Measurements from ENCODE around the gene AP3S1. TPM values are rescaled to one million over a fixed set of nuclear protein-coding genes. Genes with fewer than 3 reads are reported as not detected.

AP3S1 gene
- total RNA-seq, 2 experiments from 2014 or later, result 102 to 107 TPM

DNA sequence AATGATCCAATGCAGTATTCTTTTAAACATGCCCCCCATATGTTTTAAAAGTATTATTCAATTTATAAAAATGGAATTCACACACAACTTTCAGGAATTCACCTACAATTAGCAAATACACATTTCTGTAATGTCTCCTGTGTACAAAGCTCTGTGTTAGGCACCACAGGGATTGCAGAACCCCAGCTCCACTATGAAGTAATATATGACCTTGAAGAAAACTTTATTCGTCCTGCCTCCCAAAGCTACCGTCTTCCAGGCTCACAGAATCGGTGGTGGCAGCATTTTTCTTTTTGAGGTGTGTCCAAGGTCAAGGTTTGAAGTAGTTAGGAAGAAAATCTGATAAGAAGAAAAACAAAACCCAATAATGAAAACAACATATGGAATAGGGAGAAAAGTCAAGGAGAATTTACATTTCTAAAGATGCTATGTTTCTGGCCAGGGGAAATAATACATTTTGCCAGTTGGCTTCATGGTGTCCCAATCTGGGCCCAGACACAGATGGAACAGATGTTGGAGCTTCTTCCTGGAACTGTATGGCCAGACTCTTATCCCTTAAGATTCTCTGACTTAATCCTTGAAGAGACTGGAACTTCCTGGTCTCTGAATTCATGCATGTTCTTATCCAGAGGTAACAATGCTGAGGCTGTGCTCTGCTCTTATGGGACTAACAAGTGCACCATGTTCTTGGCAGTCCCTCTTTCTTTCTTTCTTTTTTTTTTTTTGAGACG lies 98.5 kb downstream of the AP3S1 start:
- Mint-ChIP-seq H3K36me3 (ENCODE audit: low read depth) (no peaks in the 10 kb centered on the region), H3K27me3 (peaks cover 6% of the 10 kb centered on the region), H3K27ac (no peak overlapping the region), H3K4me1 (ENCODE audit: low read depth) (no peaks in the 10 kb centered on the region), H3K4me3 (no peak overlapping the region), H3K9me3 (peaks cover 2% of the 10 kb centered on the region)
- TF ChIP-seq, protein P1, sequence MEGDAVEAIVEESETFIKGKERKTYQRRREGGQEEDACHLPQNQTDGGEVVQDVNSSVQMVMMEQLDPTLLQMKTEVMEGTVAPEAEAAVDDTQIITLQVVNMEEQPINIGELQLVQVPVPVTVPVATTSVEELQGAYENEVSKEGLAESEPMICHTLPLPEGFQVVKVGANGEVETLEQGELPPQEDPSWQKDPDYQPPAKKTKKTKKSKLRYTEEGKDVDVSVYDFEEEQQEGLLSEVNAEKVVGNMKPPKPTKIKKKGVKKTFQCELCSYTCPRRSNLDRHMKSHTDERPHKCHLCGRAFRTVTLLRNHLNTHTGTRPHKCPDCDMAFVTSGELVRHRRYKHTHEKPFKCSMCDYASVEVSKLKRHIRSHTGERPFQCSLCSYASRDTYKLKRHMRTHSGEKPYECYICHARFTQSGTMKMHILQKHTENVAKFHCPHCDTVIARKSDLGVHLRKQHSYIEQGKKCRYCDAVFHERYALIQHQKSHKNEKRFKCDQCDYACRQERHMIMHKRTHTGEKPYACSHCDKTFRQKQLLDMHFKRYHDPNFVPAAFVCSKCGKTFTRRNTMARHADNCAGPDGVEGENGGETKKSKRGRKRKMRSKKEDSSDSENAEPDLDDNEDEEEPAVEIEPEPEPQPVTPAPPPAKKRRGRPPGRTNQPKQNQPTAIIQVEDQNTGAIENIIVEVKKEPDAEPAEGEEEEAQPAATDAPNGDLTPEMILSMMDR (IDR thresholded peaks at IDR 0.05), result no peak
- intact Hi-C loops (cut with micrococcal nuclease), result no loop called here
- ChIA-PET CTCF (no interaction called here), POLR2A (no interaction called here)
- ATAC-seq (no peak), DNase-seq (no peak)

DNA sequence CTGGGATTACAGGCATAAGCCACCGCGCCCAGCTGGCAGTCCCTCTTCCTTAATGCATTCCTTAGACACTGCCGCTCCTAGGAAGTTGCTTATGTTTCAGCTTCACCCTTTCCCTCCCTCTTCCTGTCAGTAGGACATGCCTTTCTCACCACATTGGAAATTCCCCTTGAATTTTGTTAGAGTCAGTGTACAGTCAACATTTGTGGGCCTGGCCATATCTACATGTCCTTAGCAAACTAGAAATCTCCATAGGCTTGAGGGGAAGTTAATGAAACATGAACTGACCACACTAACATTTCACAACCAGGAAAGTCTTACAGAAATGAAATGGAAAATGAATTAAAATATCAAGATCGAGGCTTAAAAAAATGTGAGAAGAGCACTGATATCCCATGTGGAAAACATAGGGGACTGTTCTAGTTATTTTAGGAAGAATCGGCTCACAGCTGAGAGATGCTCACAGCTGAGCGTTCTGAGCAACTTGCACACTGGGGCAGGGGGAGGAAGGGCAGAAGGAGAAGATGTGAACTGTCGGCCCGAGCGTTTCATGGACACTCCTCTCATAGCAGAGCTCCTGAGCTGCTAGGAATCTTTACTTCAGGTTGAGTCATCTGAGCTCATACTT lies 99.4 kb downstream of the AP3S1 start:
- CTCF ChIA-PET, result no interaction called here
- H3K27ac Mint-ChIP-seq, result no peak overlapping the region
- TF ChIP-seq, protein P1 (IDR thresholded peaks at IDR 0.05), result no peak
- H3K36me3 Mint-ChIP-seq (ENCODE audit: low read depth), result no peaks in the 10 kb centered on the region
- H3K4me1 Mint-ChIP-seq (ENCODE audit: low read depth), result no peaks in the 10 kb centered on the region
- ATAC-seq (no peak), DNase-seq (no peak)
- peaks cover 2% of the 10 kb centered on the region for H3K9me3 Mint-ChIP-seq
- no peak overlapping the region for H3K4me3 Mint-ChIP-seq
- intact Hi-C loops (cut with micrococcal nuclease), result no loop called here
- POLR2A ChIA-PET, result no interaction called here
- peaks cover 6% of the 10 kb centered on the region for H3K27me3 Mint-ChIP-seq

DNA sequence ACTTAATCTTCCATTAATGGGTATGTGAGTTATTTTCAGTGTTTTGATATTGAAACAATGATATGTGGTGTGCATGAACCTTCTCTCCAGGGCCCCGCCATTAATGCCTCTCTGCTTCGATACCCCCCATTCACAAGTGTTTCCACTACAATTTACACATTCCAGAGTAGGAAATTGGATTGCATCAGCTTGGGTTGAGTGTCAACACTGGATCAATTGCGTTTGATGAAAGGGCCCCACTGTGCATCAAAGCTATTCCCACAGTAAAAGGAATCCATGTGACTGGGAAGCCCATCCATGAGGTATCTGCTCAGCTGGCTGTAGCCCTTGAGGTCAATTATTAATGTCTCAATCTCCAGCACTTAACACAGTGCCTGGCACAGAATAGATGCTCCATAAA lies 102.8 kb downstream of the AP3S1 start:
- TF ChIP-seq, protein P1 (IDR thresholded peaks at IDR 0.05), result no peak
- ChIA-PET POLR2A (no interaction called here), CTCF (no interaction called here)
- Mint-ChIP-seq H3K4me3 (no peak overlapping the region), H3K27ac (no peak overlapping the region), H3K9me3 (peaks cover 2% of the 10 kb centered on the region), H3K36me3 (ENCODE audit: low read depth) (no peaks in the 10 kb centered on the region), H3K4me1 (ENCODE audit: low read depth) (no peaks in the 10 kb centered on the region), H3K27me3 (peaks cover 9% of the 10 kb centered on the region)
- intact Hi-C loops (cut with micrococcal nuclease), result no loop called here
- no peak for DNase-seq
- ATAC-seq, result no peak

DNA sequence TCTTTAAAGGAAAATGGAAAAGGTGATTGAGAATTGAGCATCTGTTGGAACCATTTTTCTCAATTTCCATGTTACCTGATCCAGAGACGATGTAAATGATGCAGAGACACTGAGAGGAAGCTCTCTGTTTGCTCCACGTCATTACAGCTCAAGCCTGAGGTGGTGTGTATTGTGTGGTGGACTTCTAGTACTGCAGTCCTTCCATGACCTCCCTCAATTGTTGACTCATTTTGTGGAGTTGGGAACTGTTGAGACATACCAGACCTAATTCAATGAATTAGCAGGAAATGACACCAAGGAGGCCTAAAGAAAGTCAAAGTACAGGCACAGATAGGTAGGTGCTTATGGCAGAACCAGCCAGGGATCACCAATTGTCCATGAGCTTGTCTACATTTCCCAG lies 104.9 kb downstream of the AP3S1 start:
- Mint-ChIP-seq H3K27me3 (peaks cover 7% of the 10 kb centered on the region), H3K36me3 (ENCODE audit: low read depth) (no peaks in the 10 kb centered on the region), H3K27ac (no peak overlapping the region), H3K4me1 (ENCODE audit: low read depth) (no peaks in the 10 kb centered on the region), H3K9me3 (peaks cover 2% of the 10 kb centered on the region), H3K4me3 (no peak overlapping the region)
- intact Hi-C loops (cut with micrococcal nuclease), result no loop called here
- CTCF ChIA-PET, result no interaction called here
- POLR2A ChIA-PET, result no interaction called here
- TF ChIP-seq, protein P1 (IDR thresholded peaks at IDR 0.05), result no peak
- ATAC-seq (no peak), DNase-seq (no peak)

DNA sequence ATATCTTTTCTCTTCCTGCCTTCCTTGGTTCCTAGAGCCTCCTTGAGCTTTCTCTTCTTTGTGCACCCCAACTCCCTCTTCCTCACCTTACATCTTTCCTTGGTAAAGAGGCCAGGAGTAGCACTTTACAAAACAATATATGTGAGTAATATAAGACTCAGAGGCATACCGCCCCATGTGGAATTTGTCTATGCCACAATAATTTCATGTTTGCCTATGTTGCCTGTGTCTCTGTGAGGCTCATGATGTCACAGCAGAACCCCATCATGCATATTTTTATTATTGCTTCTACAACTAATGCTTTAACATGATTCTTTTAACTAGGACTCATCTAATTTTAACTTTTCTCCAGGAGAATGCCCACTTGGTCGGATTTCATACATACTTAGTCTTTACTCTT lies 105.5 kb downstream of the AP3S1 start:
- ChIA-PET POLR2A (interaction anchor here (0.6 kb wide), 1 partner anchor 27 kb away, joined by 3 read pairs; no protein-coding TSS in a partner anchor), CTCF (no interaction called here)
- ATAC-seq (no peak), DNase-seq (no peak)
- TF ChIP-seq, protein P1 (IDR thresholded peaks at IDR 0.05), result no peak
- Mint-ChIP-seq H3K27ac (no peak overlapping the region), H3K9me3 (peaks cover 1% of the 10 kb centered on the region), H3K27me3 (peaks cover 10% of the 10 kb centered on the region), H3K4me3 (no peak overlapping the region), H3K4me1 (ENCODE audit: low read depth) (no peaks in the 10 kb centered on the region), H3K36me3 (ENCODE audit: low read depth) (no peaks in the 10 kb centered on the region)
- intact Hi-C loops (cut with micrococcal nuclease), result no loop called here
